ENCODE data around the gene FKBP11.
"Not testable (repeated sequence)": the region's sequence is repeated elsewhere in the genome, so short reads cannot be mapped to it uniquely, and the experiment has no call there.

FKBP11 gene

GRCh38 chr12:48954841-48955501 is 29.7 kb upstream of the FKBP11 start:
- no peak for DNase-seq

- no peak for DNase-seq
These were observed 28.8 kb upstream of the FKBP11 start for GRCh38 chr12:48954061-48954460.

GRCh38 chr12:48952691-48953090 is 27.4 kb upstream of the FKBP11 start:
- no peak for DNase-seq

GRCh38 chr12:48947727-48948126 is 22.4 kb upstream of the FKBP11 start:
- no peak for DNase-seq

- DNase-seq, result no peak
These were observed 21.7 kb upstream of the FKBP11 start for GRCh38 chr12:48946943-48947342.

- no peak for DNase-seq
These were observed 20.9 kb upstream of the FKBP11 start for GRCh38 chr12:48946205-48946604.

- DNase-seq, result no peak
These were observed 17.9 kb upstream of the FKBP11 start for GRCh38 chr12:48943221-48943620.

- no peak for DNase-seq
These were observed 14.9 kb upstream of the FKBP11 start for GRCh38 chr12:48940181-48940580.

- no peak for DNase-seq
These were observed 13.5 kb upstream of the FKBP11 start for GRCh38 chr12:48938805-48939204.

GRCh38 chr12:48937170-48937569 is 11.9 kb upstream of the FKBP11 start:
- DNase-seq, result no peak

GRCh38 chr12:48936379-48936979 is 11.2 kb upstream of the FKBP11 start:
- peak; percentile 55 to 81 (median 71) for DNase-seq

GRCh38 chr12:48934312-48934706 is 9.0 kb upstream of the FKBP11 start:
- peak in 1 of 5 donors; percentile 12 for DNase-seq

- peak in 3 of 5 donors; percentile 15 to 48 (median 28) for DNase-seq
These were observed 8.5 kb upstream of the FKBP11 start for GRCh38 chr12:48933664-48934311.

- DNase-seq, result no peak
These were observed 7.6 kb upstream of the FKBP11 start for GRCh38 chr12:48932878-48933277.

GRCh38 chr12:48930475-48930874 is 5.2 kb upstream of the FKBP11 start:
- DNase-seq, result no peak

GRCh38 chr12:48929551-48929950 is 4.3 kb upstream of the FKBP11 start:
- DNase-seq, result no peak

GRCh38 chr12:48927261-48927660 is 2.0 kb upstream of the FKBP11 start:
- DNase-seq, result no peak

- DNase-seq, result peak; percentile 46 to 71 (median 69)
These were observed 532 bp downstream of the FKBP11 start for GRCh38 chr12:48924617-48925303.

GRCh38 chr12:48923117-48923516 is 2.2 kb downstream of the FKBP11 start:
- no peak for DNase-seq

- DNase-seq, result peak in 4 of 5 donors; percentile 16 to 42 (median 32)
These were observed 7.3 kb downstream of the FKBP11 start for GRCh38 chr12:48917857-48918537.

- no peak for DNase-seq
These were observed 15.1 kb downstream of the FKBP11 start for GRCh38 chr12:48910196-48910595.

GRCh38 chr12:48909698-48910097 is 15.6 kb downstream of the FKBP11 start:
- DNase-seq, result not testable (repeated sequence)

GRCh38 chr12:48907245-48907644 is 18.0 kb downstream of the FKBP11 start:
- no peak for DNase-seq
